Endothelial cell of umbilical vein (primary cell): ENCODE data around the gene RFFL. TPM values are rescaled to one million over a fixed set of nuclear protein-coding genes. Genes with fewer than 3 reads are reported as not detected.

Experiments
- BruUV-seq: library from RNA; stranded (reverse); fragments of 400-500 nt; replicated peaks from 2 replicates; lab custom pipeline; 2021; lab: Mats Ljungman, UMichigan
- CTCF ChIA-PET: fragments of 300-600, 350-600 bp; sonication (Branson Sonifier 250); formaldehyde crosslinking; loops from one replicate; lab custom pipeline; 2021; ENCODE audit warnings: antibody characterized with exemption, inconsistent platforms; lab: Charles Lee
- POLR2A ChIA-PET: fragments of 300-600, 350-600 bp; sonication (Branson Sonifier 250); formaldehyde crosslinking; loops from one replicate; lab custom pipeline; 2021; ENCODE audit warnings: antibody characterized with exemption, inconsistent platforms; lab: Charles Lee
- DNase-seq: peaks from one replicate; pipeline ENCODE4 v3.0.0-alpha.2; 2011; ENCODE audit warnings: low read depth, low spot score
- FAIRE-seq: peaks from 2 replicates; lab custom pipeline; 2011; peaks lifted over from hg19 to GRCh38; lab: Jason Lieb, UNC
- H2AFZ ChIP-seq: 2 replicates; pipeline ENCODE4 v1.6.0; 2012; ENCODE audit warnings: low read depth, low read length, control low read depth, inconsistent platforms
- H3K27ac ChIP-seq: 2 replicates; pipeline ENCODE4 v1.5.1; 2011; ENCODE audit warnings: low read depth, mild to moderate bottlenecking, control low read depth, low read length, moderate library complexity; ENCODE audit not compliant: insufficient read depth
- H3K27me3 ChIP-seq, 2 experiments: 2 replicates each; pipeline versions ENCODE4 v1.6.0 to v1.6.1; 2011; ENCODE audit warnings: low read length in 2 of 2, mixed read lengths in 1 of 2; ENCODE audit not compliant: control insufficient read depth in 2 of 2, insufficient read depth in 2 of 2
- H3K36me3 ChIP-seq, 2 experiments: 2 replicates in 1 of 2; 3 replicates in 1 of 2; pipeline ENCODE4 v1.5.1; 2011; ENCODE audit warnings: low read length in 2 of 2, mild to moderate bottlenecking in 1 of 2, moderate library complexity in 1 of 2; ENCODE audit not compliant: control insufficient read depth in 2 of 2, insufficient read depth in 2 of 2; ENCODE audit errors: extremely low read depth in 1 of 2
- H3K4me1 ChIP-seq: 3 replicates; pipeline ENCODE4 v1.5.1; 2011; ENCODE audit warnings: mild to moderate bottlenecking, low read length; ENCODE audit not compliant: control insufficient read depth, insufficient read depth; ENCODE audit errors: extremely low read depth
- H3K4me2 ChIP-seq: 2 replicates; pipeline ENCODE4 v1.6.1; 2011; ENCODE audit warnings: low read length, control low read depth, mixed read lengths; ENCODE audit not compliant: insufficient read depth
- H3K4me3 ChIP-seq, 3 experiments: fragments of 200-600 bp in 1 of 3; sonication (generic), shearing (Covaris generic) in 1 of 3; replicated peaks in 1 of 3; 2 replicates each; pipeline ENCODE4 v1.5.1; 2011 to 2016; ENCODE audit warnings: control low read depth in 3 of 3, low read length in 3 of 3, mild to moderate bottlenecking in 2 of 3, inconsistent platforms in 1 of 3, low read depth in 1 of 3, moderate library complexity in 1 of 3; ENCODE audit not compliant: insufficient read depth in 1 of 3
- H3K79me2 ChIP-seq: 2 replicates; pipeline ENCODE4 v1.6.0; 2012; ENCODE audit warnings: low read length, inconsistent platforms; ENCODE audit not compliant: control insufficient read depth, insufficient read depth
- H3K9ac ChIP-seq: replicated peaks from 2 replicates; pipeline ENCODE3; 2011; ENCODE audit warnings: low read length, control low read depth; ENCODE audit not compliant: insufficient read depth; ENCODE audit errors: extremely low read depth
- H3K9me1 ChIP-seq: replicated peaks from 3 replicates; pipeline ENCODE4 v1.6.0; 2011; ENCODE audit warnings: mild to moderate bottlenecking, low read length; ENCODE audit not compliant: control insufficient read depth, insufficient read depth; ENCODE audit errors: extremely low read depth
- H3K9me3 ChIP-seq: replicated peaks from 2 replicates; pipeline ENCODE4 v1.5.1; 2012; ENCODE audit warnings: low read length, inconsistent platforms; ENCODE audit not compliant: control insufficient read depth, insufficient read depth
- H4K20me1 ChIP-seq: replicated peaks from 2 replicates; pipeline ENCODE3; 2011; ENCODE audit warnings: mild to moderate bottlenecking, low read length; ENCODE audit not compliant: control insufficient read depth, insufficient read depth; ENCODE audit errors: extremely low read depth
- EZH2 ChIP-seq: IDR thresholded peaks from 2 replicates; pipeline ENCODE4 v1.6.1; 2012; ENCODE audit warnings: borderline replicate concordance, low read depth, mild to moderate bottlenecking, moderate library complexity, low read length, inconsistent platforms; ENCODE audit not compliant: severe bottlenecking
- FOS ChIP-seq: IDR thresholded peaks from 2 replicates; pipeline ENCODE4 v1.6.1; 2011; ENCODE audit warnings: mild to moderate bottlenecking, low read length, moderate library complexity, borderline replicate concordance; ENCODE audit not compliant: insufficient read depth
- GATA2 ChIP-seq: IDR thresholded peaks from 2 replicates; pipeline ENCODE4 v1.7.0; 2011; ENCODE audit warnings: low read depth, mild to moderate bottlenecking, moderate library complexity, mixed read lengths, low read length; ENCODE audit not compliant: insufficient read length, insufficient read depth
- JUN ChIP-seq: IDR thresholded peaks from 2 replicates; pipeline ENCODE4 v1.6.1; 2011; ENCODE audit warnings: borderline replicate concordance, low read depth; ENCODE audit not compliant: insufficient read length, insufficient read depth
- MAX ChIP-seq: IDR thresholded peaks from 2 replicates; pipeline ENCODE4 v1.6.1; 2011; ENCODE audit not compliant: insufficient read depth, insufficient read length
- MYC ChIP-seq: IDR thresholded peaks from one replicate; pipeline ENCODE4 v1.6.1; 2011; ENCODE audit warnings: mild to moderate bottlenecking, low read depth, low read length
- POLR2A ChIP-seq: IDR thresholded peaks from 2 replicates; pipeline ENCODE4 v1.6.1; 2012; ENCODE audit warnings: low read depth, mild to moderate bottlenecking, control low read depth, low read length
- dilution Hi-C: fragments of 300-500 bp; cut with MboI; formaldehyde crosslinking; loops from one replicate; pipeline ENCODE4 v1.15.0; 2019; ENCODE audit warnings: low sequenced_read_pairs; ENCODE audit not compliant: extremely low pct_ligation_motif_present
- intact Hi-C: fragments of 100-400 bp; cut with micrococcal nuclease; formaldehyde crosslinking; loops from one replicate; pipeline ENCODE4 v1.10.0; 2022
- polyA plus RNA-seq, 4 experiments: library from polyadenylated mRNA; depleted of rRNA in 3 of 4; stranded (reverse) in 3 of 4; unstranded in 1 of 4; fragments of >200 nt; gene quantifications; 2 replicates each; pipeline versions ENCODE4 v1.2.1 to v1.2.3, GENCODE V29; 2011 to 2012; ENCODE audit warnings: missing spikeins in 1 of 4
- total RNA-seq: library from RNA; stranded (reverse); gene quantifications from 2 replicates; pipeline ENCODE4 v1.2.3, GENCODE V29; 2021
- TF ChIP-seq, protein P1 (sequence below), 2 donors: IDR thresholded peaks; 1 replicate in 1 of 2; 2 replicates in 1 of 2; pipeline ENCODE4 v1.5.1; 2011; ENCODE audit warnings: low read length in 2 of 2, mild to moderate bottlenecking in 2 of 2, moderate library complexity in 2 of 2, control low read depth in 1 of 2, inconsistent platforms in 1 of 2, low read depth in 1 of 2; ENCODE audit not compliant: insufficient read depth in 1 of 2; ENCODE audit errors: extremely low read depth in 1 of 2

RFFL gene
- total and polyA plus RNA-seq, 2 donors (not counting 3 experiments of a cell fraction or from before 2014, with no cell fraction given) = 7.0 to 14.1 TPM

DNA sequence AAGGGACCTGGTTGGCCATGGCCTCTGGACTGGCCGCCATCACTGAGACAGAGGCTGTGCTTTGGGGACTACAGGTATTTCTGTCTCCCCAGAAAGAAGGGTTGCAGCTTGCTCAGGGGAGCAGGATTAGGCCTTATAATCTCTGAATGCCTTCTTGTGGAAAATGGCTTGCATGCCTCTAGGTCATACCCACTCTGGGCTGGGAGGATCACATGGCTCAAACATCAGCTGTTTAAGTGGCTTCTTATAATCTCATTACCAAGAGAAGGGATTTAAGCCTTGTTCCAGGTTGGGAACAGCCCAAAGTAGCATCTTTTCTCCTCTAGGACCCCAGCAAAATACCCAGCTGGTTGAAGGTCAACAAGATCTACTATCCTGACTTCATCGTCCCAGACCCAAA lies 64.1 kb downstream of the RFFL start:
- TF ChIP-seq POLR2A (no peak), MAX (no peak), GATA2 (no peak), FOS (no peak), JUN (no peak), MYC (no peak), EZH2 (no peak)
- TF ChIP-seq, protein P1, sequence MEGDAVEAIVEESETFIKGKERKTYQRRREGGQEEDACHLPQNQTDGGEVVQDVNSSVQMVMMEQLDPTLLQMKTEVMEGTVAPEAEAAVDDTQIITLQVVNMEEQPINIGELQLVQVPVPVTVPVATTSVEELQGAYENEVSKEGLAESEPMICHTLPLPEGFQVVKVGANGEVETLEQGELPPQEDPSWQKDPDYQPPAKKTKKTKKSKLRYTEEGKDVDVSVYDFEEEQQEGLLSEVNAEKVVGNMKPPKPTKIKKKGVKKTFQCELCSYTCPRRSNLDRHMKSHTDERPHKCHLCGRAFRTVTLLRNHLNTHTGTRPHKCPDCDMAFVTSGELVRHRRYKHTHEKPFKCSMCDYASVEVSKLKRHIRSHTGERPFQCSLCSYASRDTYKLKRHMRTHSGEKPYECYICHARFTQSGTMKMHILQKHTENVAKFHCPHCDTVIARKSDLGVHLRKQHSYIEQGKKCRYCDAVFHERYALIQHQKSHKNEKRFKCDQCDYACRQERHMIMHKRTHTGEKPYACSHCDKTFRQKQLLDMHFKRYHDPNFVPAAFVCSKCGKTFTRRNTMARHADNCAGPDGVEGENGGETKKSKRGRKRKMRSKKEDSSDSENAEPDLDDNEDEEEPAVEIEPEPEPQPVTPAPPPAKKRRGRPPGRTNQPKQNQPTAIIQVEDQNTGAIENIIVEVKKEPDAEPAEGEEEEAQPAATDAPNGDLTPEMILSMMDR (IDR thresholded peaks at IDR 0.05; ENCODE audit: extremely low read depth in 1 of 2, insufficient read depth in 1 of 2, low read depth in 1 of 2, low read length in 2 of 2) = no peak
- H3K27ac ChIP-seq = no peak overlapping the region
- intact Hi-C loops (loop anchor here (2.0 kb wide), 1 partner anchor 23 kb away; no protein-coding TSS in a partner anchor), dilution Hi-C loops (loop anchor here (25.0 kb wide), 1 partner anchor 113 kb away; the partner anchor contains the start of genes FNDC8 and RAD51D)
- POLR2A ChIA-PET = interaction anchor here (0.6 kb wide), 1 partner anchor 87 kb away, joined by 3 read pairs; no protein-coding TSS in a partner anchor
- H3K27me3 ChIP-seq = no peaks in the 10 kb centered on the region
- H3K9me3 ChIP-seq = no peaks in the 10 kb centered on the region
- no peak overlapping the region for H2AFZ ChIP-seq
- CTCF ChIA-PET = interaction anchor here (0.6 to 4.8 kb wide), 7 partner anchors 54 to 119 kb away, joined by 3 to 38 read pairs (median 4); partner anchors contain the start of genes RAD51D and RFFL
- no peaks in the 10 kb centered on the region for H4K20me1 ChIP-seq
- H3K9ac ChIP-seq = no peak overlapping the region
- H3K4me2 ChIP-seq = no peak overlapping the region
- peaks cover 5 to 12% of the 10 kb centered on the region in 2 experiments for H3K36me3 ChIP-seq
- BruUV-seq = no TSS peak
- no peak for DNase-seq
- H3K4me1 ChIP-seq = peaks cover 2% of the 10 kb centered on the region
- no peak overlapping the region for H3K4me3 ChIP-seq
- H3K79me2 ChIP-seq = no peaks in the 10 kb centered on the region
- no peak for FAIRE-seq
- H3K9me1 ChIP-seq = no peaks in the 10 kb centered on the region
